HG03571 (cell line): ENCODE results near the gene VGLL4.

ENCODE experiments used
- ATAC-seq: cut with Tn5 transposase; IDR thresholded peaks from one replicate; pipeline ENCODE4 v1.9.1; 2021; ENCODE audit not compliant: unreplicated experiment

VGLL4 gene

GRCh38 chr3:11509173-11510000, 134.3 kb downstream of the VGLL4 start:
- no peak for ATAC-seq

GRCh38 chr3:11508346-11509172, 135.2 kb downstream of the VGLL4 start:
- no peak for ATAC-seq

GRCh38 chr3:11507719-11508118, 136.0 kb downstream of the VGLL4 start:
- no peak for ATAC-seq
